Adrenal gland (tissue), 5 donors: ENCODE results near the gene TMEM123.

ENCODE experiments used
- POLR2A ChIP-seq, 2 donors: fragments of 450-650 bp; IDR thresholded peaks; one replicate each; pipeline ENCODE4 v1.6.1; 2017; ENCODE audit warnings: antibody characterized with exemption in 2 of 2, mild to moderate bottlenecking in 2 of 2, moderate library complexity in 1 of 2
- TF ChIP-seq, protein P1 (sequence below), 6 experiments: fragments of 450-650 bp in 4 of 6; fragments of 200-600 bp in 2 of 6; sonication (generic) in 1 of 6; IDR thresholded peaks; 1 replicate in 5 of 6; 2 replicates in 1 of 6; pipeline versions ENCODE4 v1.5.1 to v1.8.0; 2016 to 2021; ENCODE audit warnings: antibody characterized with exemption in 6 of 6, mild to moderate bottlenecking in 2 of 6, moderate library complexity in 1 of 6
- donor health status: DM: no; HTN: no; CAD: no.

DNA sequence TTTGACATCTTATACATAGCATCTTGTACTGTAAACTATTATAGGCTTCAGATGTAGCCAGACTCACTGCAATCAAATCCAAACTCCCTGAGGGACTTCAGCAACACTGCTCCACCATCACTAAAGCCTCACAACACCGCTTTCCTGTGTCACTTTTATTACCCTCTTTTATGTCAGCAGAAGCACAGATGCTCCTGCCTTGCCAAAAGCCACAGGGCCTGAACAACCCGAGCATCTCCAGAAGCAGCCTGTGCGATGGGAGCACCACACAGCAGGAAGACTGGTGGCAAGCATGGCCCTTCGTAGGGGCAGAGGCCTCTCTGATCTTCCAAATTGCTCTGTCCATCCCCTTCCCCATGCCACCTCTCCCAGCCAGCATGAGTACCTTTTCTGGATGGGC, 22.9 kb downstream of the TMEM123 start:
- TF ChIP-seq, protein P1, sequence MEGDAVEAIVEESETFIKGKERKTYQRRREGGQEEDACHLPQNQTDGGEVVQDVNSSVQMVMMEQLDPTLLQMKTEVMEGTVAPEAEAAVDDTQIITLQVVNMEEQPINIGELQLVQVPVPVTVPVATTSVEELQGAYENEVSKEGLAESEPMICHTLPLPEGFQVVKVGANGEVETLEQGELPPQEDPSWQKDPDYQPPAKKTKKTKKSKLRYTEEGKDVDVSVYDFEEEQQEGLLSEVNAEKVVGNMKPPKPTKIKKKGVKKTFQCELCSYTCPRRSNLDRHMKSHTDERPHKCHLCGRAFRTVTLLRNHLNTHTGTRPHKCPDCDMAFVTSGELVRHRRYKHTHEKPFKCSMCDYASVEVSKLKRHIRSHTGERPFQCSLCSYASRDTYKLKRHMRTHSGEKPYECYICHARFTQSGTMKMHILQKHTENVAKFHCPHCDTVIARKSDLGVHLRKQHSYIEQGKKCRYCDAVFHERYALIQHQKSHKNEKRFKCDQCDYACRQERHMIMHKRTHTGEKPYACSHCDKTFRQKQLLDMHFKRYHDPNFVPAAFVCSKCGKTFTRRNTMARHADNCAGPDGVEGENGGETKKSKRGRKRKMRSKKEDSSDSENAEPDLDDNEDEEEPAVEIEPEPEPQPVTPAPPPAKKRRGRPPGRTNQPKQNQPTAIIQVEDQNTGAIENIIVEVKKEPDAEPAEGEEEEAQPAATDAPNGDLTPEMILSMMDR (IDR thresholded peaks at IDR 0.05): no peak
- TF ChIP-seq POLR2A (IDR thresholded peaks at IDR 0.05): no peak
